A673 (cell line): ENCODE measurements around the gene RNF121.

Source experiments
- CTCF ChIP-seq: fragments of 300-800, 200-600 bp; sonication (generic); conservative IDR thresholded peaks from 2 replicates; pipeline ENCODE4 v1.5.1; 2017; ENCODE audit warnings: low read depth, mild to moderate bottlenecking, antibody characterized with exemption, low read length, moderate library complexity, mixed read lengths
- EZH2 ChIP-seq: fragments of 200-600 bp; sonication (generic); IDR thresholded peaks from 2 replicates; pipeline ENCODE4 v1.6.1; 2017; ENCODE audit warnings: borderline replicate concordance, low read depth, mild to moderate bottlenecking, mixed read lengths, antibody characterized with exemption, low read length; ENCODE audit not compliant: poor library complexity, severe bottlenecking

- TF ChIP-seq CTCF (no peak), EZH2 (no peak)
Observed at GRCh38 chr11:71996946-71997345, 68.1 kb downstream of the RNF121 start.
